ENCODE measurements around the gene PSMB3. TPM values are rescaled to one million over a fixed set of nuclear protein-coding genes. Genes with fewer than 3 reads are reported as not detected.

Gene PSMB3
- total RNA-seq, 1 experiment from 2014 or later: 441 TPM

- H3K27me3 ChIP-seq (ENCODE audit: low read length): no peaks in the 10 kb centered on the region
- H3K9me2 ChIP-seq (replicated peaks; ENCODE audit: low read length): no peaks in the 10 kb centered on the region
- peak overlapping the region; percentile 56; the same call in 1 of the 2 replicates for H3K9ac ChIP-seq (ENCODE audit: low read length)
- H3K9me3 ChIP-seq (ENCODE audit: low read length): no peaks in the 10 kb centered on the region
- ChIA-PET CTCF (interaction anchor here (1.0 kb wide), 1 partner anchor 30 kb away, joined by 3 read pairs; no protein-coding TSS in a partner anchor), POLR2A (ENCODE audit: unreplicated experiment) (no interaction called here)
- BruUV-seq (replicated peaks): no TSS peak
- H3K27ac ChIP-seq (ENCODE audit: low read length): no peak overlapping the region
- H4K20me1 ChIP-seq (ENCODE audit: low read length): no peaks in the 10 kb centered on the region
- no peaks in the 10 kb centered on the region for H3K36me3 ChIP-seq (ENCODE audit: low read depth, low read length)
- DNase-seq (no peak), ATAC-seq (peak; percentile 3; the same call in 1 of the 2 replicates)
- peaks cover 28% of the 10 kb centered on the region for H3K4me1 ChIP-seq (ENCODE audit: insufficient read depth, low read length)
- TF ChIP-seq EZH2phosphoT487 (IDR thresholded peaks at IDR 0.05; ENCODE audit: borderline replicate concordance, low read length) (no peak), EZH2 (IDR thresholded peaks at IDR 0.05; ENCODE audit: low read length, unreplicated experiment) (no peak), CTCF (conservative IDR thresholded peaks at IDR 0.05; ENCODE audit: low read depth, low read length) (no peak)
- H3K4me3 ChIP-seq (ENCODE audit: low read length): peak overlapping the region; percentile 92
- H3K4me2 ChIP-seq (ENCODE audit: low read length): peak overlapping the region; percentile 96
- peak overlapping the region; percentile 81; the same call in 1 of the 2 replicates for H2AFZ ChIP-seq (ENCODE audit: low read length)
- no peaks in the 10 kb centered on the region for H3F3A ChIP-seq (ENCODE audit: low read length, unreplicated experiment)
- intact Hi-C loops (cut with micrococcal nuclease): no loop called here
- H3K79me2 ChIP-seq (ENCODE audit: low read length): peaks cover 35% of the 10 kb centered on the region
These were observed 47.1 kb upstream of the PSMB3 start for GRCh38 chr17:38705523-38705802.

- ATAC-seq (no peak), DNase-seq (peak; percentile 24)
- H4K20me1 ChIP-seq (ENCODE audit: low read length): no peaks in the 10 kb centered on the region
- peak overlapping the region; percentile 81 for H2AFZ ChIP-seq (ENCODE audit: low read length)
- H3K9me2 ChIP-seq (replicated peaks; ENCODE audit: low read length): no peaks in the 10 kb centered on the region
- intact Hi-C loops (cut with micrococcal nuclease): no loop called here
- peak overlapping the region; percentile 56 for H3K9ac ChIP-seq (ENCODE audit: low read length)
- ChIA-PET POLR2A (ENCODE audit: unreplicated experiment) (no interaction called here), CTCF (interaction anchor here (1.0 kb wide), 1 partner anchor 29 kb away, joined by 3 read pairs; no protein-coding TSS in a partner anchor)
- H3F3A ChIP-seq (ENCODE audit: low read length, unreplicated experiment): no peaks in the 10 kb centered on the region
- H3K4me1 ChIP-seq (ENCODE audit: insufficient read depth, low read length): peaks cover 28% of the 10 kb centered on the region
- BruUV-seq (replicated peaks): no TSS peak
- H3K79me2 ChIP-seq (ENCODE audit: low read length): peaks cover 35% of the 10 kb centered on the region
- no peak overlapping the region for H3K27ac ChIP-seq (ENCODE audit: low read length)
- H3K4me3 ChIP-seq (ENCODE audit: low read length): peak overlapping the region; percentile 92
- TF ChIP-seq CTCF (conservative IDR thresholded peaks at IDR 0.05; ENCODE audit: low read depth, low read length) (no peak), EZH2 (IDR thresholded peaks at IDR 0.05; ENCODE audit: low read length, unreplicated experiment) (no peak), EZH2phosphoT487 (IDR thresholded peaks at IDR 0.05; ENCODE audit: borderline replicate concordance, low read length) (no peak)
- H3K4me2 ChIP-seq (ENCODE audit: low read length): peak overlapping the region; percentile 96
- H3K27me3 ChIP-seq (ENCODE audit: low read length): no peaks in the 10 kb centered on the region
- H3K9me3 ChIP-seq (ENCODE audit: low read length): no peaks in the 10 kb centered on the region
- no peaks in the 10 kb centered on the region for H3K36me3 ChIP-seq (ENCODE audit: low read depth, low read length)
These were observed 46.6 kb upstream of the PSMB3 start for GRCh38 chr17:38705803-38706504.

Data from PC-3 (cell line).